NT2/D1 (cell line): ENCODE measurements around the gene ANTXR2.

Experiments
- DNase-seq: peaks from one replicate; pipeline ENCODE4 v3.0.0-alpha.2; 2011; ENCODE audit warnings: low read depth, low spot score
- H3K27me3 ChIP-seq: 2 replicates; pipeline ENCODE4 v1.6.0; 2011; ENCODE audit warnings: mild to moderate bottlenecking; ENCODE audit not compliant: insufficient read length, insufficient read depth
- H3K36me3 ChIP-seq: 2 replicates; pipeline ENCODE4 v1.6.1; 2011; ENCODE audit warnings: mild to moderate bottlenecking, low read length, mixed read lengths; ENCODE audit not compliant: insufficient read depth, insufficient read length
- H3K4me1 ChIP-seq: 2 replicates; pipeline ENCODE4 v1.5.1; 2011; ENCODE audit not compliant: insufficient read depth, insufficient read length
- H3K4me3 ChIP-seq: 2 replicates; pipeline ENCODE4 v1.5.1; 2011; ENCODE audit warnings: low read depth; ENCODE audit not compliant: insufficient read length
- H3K9ac ChIP-seq: 2 replicates; pipeline ENCODE4 v1.6.0; 2011; ENCODE audit warnings: low read depth; ENCODE audit not compliant: insufficient read length
- H3K9me3 ChIP-seq: 2 replicates; pipeline ENCODE4 v1.5.1; 2011; ENCODE audit warnings: mild to moderate bottlenecking, low read length; ENCODE audit not compliant: insufficient read depth
- SUZ12 ChIP-seq: IDR thresholded peaks from 2 replicates; pipeline ENCODE4 v1.6.1; 2011; ENCODE audit not compliant: insufficient read length, insufficient read depth; ENCODE audit errors: extremely low read depth
- YY1 ChIP-seq: IDR thresholded peaks from 2 replicates; pipeline ENCODE4 v1.6.1; 2011; ENCODE audit not compliant: insufficient read length, insufficient read depth
- ZNF274 ChIP-seq: IDR thresholded peaks from 2 replicates; pipeline ENCODE4 v1.6.1; 2011; ENCODE audit warnings: mild to moderate bottlenecking, low read depth, low read length

ANTXR2 gene

DNA sequence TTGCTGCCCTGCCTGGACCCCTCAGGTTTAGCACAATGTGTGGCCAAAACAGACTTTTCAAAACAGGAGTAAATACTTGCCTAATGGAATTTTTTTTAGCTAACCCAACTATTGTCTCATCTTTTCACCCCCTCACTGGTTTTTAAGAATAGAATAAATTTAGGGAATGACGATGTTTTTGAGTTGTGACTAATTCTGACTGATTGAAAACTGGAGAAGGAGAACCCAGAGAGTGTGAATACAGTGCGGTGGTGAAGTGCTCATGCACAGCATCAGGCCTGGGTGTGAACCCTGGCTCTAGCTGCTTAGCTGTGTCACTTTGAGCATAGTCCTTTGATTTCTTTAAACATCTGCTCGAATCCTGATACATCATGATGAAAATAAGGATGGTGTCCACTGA lies 10.5 kb downstream of the ANTXR2 start:
- no peak overlapping the region for H3K9ac ChIP-seq
- no peaks in the 10 kb centered on the region for H3K27me3 ChIP-seq
- H3K4me3 ChIP-seq: no peak overlapping the region
- no peaks in the 10 kb centered on the region for H3K9me3 ChIP-seq
- H3K36me3 ChIP-seq: peaks cover 9% of the 10 kb centered on the region
- H3K4me1 ChIP-seq: no peaks in the 10 kb centered on the region
- TF ChIP-seq SUZ12: no peak
- TF ChIP-seq ZNF274: no peak
- TF ChIP-seq YY1: no peak
- DNase-seq: no peak

DNA sequence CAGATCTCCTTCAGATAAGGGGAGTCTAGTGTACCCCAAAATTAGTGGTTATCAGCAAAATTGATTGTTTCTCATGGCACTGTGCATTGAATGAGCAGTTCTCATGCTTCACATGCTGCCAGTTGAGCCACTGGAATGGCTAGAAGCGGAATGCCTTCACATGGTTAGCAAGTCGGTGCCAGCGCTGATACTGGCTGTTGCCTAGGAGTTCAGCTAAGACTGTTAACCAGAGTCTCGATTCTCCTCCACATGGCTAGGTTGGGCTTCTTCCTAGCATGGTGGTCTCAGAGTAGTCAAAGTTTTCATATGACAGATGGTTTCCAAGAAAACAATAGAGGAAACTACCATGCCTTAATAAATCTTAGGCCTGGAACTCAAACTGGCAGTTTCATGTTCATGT lies 12.2 kb downstream of the ANTXR2 start:
- Histone ChIP-seq H3K4me1 (no peaks in the 10 kb centered on the region), H3K36me3 (peaks cover 5% of the 10 kb centered on the region), H3K9ac (no peak overlapping the region), H3K9me3 (no peaks in the 10 kb centered on the region), H3K27me3 (no peaks in the 10 kb centered on the region), H3K4me3 (no peak overlapping the region)
- TF ChIP-seq SUZ12 (no peak), YY1 (no peak), ZNF274 (no peak)
- no peak for DNase-seq

DNA sequence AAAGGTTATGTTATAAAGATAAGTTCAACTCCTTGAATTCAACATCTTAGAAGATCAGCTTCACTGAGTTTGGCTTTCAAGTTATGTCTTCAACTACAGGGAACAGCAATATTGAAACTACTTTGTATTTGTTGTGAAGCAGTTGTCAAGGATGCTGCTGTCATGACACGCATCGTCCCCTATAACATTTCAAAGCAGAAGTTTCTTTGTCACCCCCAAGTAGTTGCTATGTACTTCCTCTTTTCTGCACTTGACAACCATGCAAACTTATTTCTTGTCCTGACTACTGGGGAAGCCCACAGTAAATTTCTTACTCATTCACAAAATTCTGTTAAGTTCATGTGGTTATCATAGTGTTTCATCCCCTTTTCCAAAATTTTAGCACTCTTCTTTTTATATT lies 14.3 kb downstream of the ANTXR2 start:
- no peaks in the 10 kb centered on the region for H3K4me1 ChIP-seq
- no peak overlapping the region for H3K4me3 ChIP-seq
- H3K9ac ChIP-seq: no peak overlapping the region
- no peaks in the 10 kb centered on the region for H3K27me3 ChIP-seq
- H3K36me3 ChIP-seq: peaks cover 10% of the 10 kb centered on the region
- DNase-seq: no peak
- no peak for TF ChIP-seq YY1
- no peak for TF ChIP-seq ZNF274
- TF ChIP-seq SUZ12: no peak
- no peaks in the 10 kb centered on the region for H3K9me3 ChIP-seq

DNA sequence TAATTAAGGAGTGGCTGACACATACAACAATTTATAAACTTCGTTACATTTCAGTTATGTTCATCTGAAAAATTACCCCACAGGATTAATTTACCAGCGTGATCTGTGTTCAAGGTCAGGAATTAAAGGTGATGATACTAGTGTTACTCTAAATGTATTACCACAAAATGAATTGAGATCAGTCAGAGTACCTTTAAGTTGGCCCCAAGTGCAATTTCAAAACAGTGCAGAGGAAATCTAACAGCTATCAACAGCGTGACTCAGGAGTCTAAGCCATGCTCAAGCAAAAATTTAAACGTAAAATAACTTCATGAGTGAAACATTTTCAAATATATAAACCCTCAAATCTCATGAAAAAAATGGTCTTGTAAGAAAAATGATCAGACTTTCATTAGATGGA lies 18.7 kb downstream of the ANTXR2 start:
- H3K27me3 ChIP-seq: no peaks in the 10 kb centered on the region
- H3K9ac ChIP-seq: no peak overlapping the region
- no peak overlapping the region for H3K4me3 ChIP-seq
- H3K4me1 ChIP-seq: no peaks in the 10 kb centered on the region
- H3K9me3 ChIP-seq: no peaks in the 10 kb centered on the region
- no peak for DNase-seq
- H3K36me3 ChIP-seq: peaks cover 5% of the 10 kb centered on the region
- TF ChIP-seq ZNF274 (no peak), YY1 (no peak), SUZ12 (no peak)

GRCh38 chr4:80053140-80053910 lies 19.7 kb downstream of the ANTXR2 start:
- TF ChIP-seq ZNF274: no peak
- TF ChIP-seq YY1: no peak
- TF ChIP-seq SUZ12: no peak
- Histone ChIP-seq H3K9me3 (no peaks in the 10 kb centered on the region), H3K9ac (no peak overlapping the region), H3K27me3 (no peaks in the 10 kb centered on the region), H3K4me3 (no peak overlapping the region), H3K36me3 (peaks cover 5% of the 10 kb centered on the region), H3K4me1 (no peaks in the 10 kb centered on the region)
- DNase-seq: no peak

DNA sequence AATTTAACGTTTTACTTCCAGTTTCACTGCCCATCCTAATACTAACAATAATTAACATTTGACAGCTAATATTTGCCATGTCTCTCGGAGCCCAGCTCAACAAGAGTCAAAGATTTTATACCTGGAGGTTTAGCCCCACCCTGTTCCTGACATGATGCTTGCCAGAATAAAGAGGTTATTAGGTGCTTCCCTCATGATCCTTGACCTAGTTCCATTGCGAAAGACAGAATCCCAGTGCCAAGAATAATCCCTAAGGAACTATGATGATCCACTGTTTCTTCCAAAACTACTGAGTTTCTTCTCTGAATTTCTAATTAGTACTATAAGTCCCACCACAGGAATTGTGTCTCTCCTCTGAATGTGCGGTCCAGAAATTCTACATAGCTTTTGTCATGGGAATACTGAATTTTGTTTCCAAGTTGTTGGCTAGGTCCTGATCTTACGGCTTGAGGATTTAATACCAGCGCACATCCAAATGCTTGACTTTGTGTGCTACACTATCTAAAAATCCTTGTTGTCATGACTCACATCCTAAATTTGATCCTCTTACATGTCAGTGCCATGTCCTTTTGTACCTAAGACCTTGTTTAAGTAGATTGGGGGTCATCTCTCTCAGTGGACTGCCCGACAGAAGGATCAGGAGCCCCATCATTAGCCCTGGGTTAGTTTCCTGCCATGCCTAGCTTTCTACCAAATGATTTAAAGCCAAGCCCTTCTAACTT lies 23.1 kb downstream of the ANTXR2 start:
- no peak for TF ChIP-seq ZNF274
- no peak for TF ChIP-seq YY1
- no peak for TF ChIP-seq SUZ12
- H3K9me3 ChIP-seq: no peaks in the 10 kb centered on the region
- DNase-seq: no peak
- peaks cover 2% of the 10 kb centered on the region for H3K36me3 ChIP-seq
- no peaks in the 10 kb centered on the region for H3K4me1 ChIP-seq
- no peaks in the 10 kb centered on the region for H3K27me3 ChIP-seq
- H3K4me3 ChIP-seq: no peak overlapping the region
- no peak overlapping the region for H3K9ac ChIP-seq

DNA sequence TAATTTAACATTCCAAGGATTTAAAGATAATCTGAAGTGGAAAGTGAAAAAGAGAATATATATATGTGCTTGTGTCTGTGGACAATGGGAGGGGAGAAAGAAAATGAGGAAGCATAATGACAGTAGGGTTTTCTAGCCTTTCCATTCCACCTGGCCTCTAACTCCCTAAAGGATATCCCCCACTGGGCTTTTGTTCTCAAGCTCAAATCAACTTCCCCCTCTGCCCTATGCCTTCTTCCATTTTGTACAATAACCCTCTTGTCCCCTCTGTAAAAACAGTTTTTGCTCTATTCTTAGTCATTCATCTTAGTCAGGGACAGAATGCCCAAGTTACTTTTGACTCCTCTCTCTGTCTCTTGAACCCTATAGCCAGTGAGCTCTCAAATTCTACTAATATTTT lies 23.6 kb downstream of the ANTXR2 start:
- TF ChIP-seq ZNF274: no peak
- no peak for TF ChIP-seq SUZ12
- no peak for TF ChIP-seq YY1
- Histone ChIP-seq H3K4me3 (no peak overlapping the region), H3K9ac (no peak overlapping the region), H3K4me1 (no peaks in the 10 kb centered on the region), H3K9me3 (no peaks in the 10 kb centered on the region), H3K27me3 (no peaks in the 10 kb centered on the region), H3K36me3 (no peaks in the 10 kb centered on the region)
- DNase-seq: no peak
